ENCODE results near the gene UMODL1.
"Not testable (repeated sequence)": the region's sequence is repeated elsewhere in the genome, so short reads cannot be mapped to it uniquely, and the experiment has no call there.

The UMODL1 gene

GRCh38 chr21:42060166-42060565 is 11.0 kb upstream of the UMODL1 start:
- DNase-seq: no peak

GRCh38 chr21:42061195-42061985 is 9.7 kb upstream of the UMODL1 start:
- DNase-seq: no peak

- no peak for DNase-seq
Observed at GRCh38 chr21:42061986-42062235, 9.2 kb upstream of the UMODL1 start.

- DNase-seq: peak; percentile 24 to 85 (median 56)
Observed at GRCh38 chr21:42062236-42063022, 8.7 kb upstream of the UMODL1 start.

DNA sequence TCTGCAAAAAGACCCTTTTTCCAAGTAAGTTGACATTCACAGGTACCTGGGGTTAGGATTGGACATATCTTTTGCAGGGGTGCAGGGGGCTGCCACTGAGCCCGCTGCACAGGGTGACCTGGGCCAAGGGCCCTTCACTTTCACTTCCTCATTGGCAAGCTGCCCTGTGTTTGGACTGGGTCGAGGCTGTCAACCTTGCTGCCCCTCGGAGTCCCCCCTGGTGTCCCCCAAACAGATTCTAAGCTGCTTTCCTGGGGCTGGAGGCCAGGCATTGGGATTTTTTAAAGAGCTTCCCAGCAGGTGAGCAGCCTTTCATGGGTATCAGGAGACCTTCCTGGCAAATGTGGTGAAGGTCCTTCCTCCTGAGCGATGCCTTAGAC is 7.9 kb upstream of the UMODL1 start:
- no peak for DNase-seq

- DNase-seq: peak in 2 of 4 experiments; percentile 32 to 51
Observed at GRCh38 chr21:42063571-42064521, 7.3 kb upstream of the UMODL1 start.

GRCh38 chr21:42066521-42066920 is 4.6 kb upstream of the UMODL1 start:
- no peak for DNase-seq

GRCh38 chr21:42067531-42068255 is 3.4 kb upstream of the UMODL1 start:
- DNase-seq: no peak

DNA sequence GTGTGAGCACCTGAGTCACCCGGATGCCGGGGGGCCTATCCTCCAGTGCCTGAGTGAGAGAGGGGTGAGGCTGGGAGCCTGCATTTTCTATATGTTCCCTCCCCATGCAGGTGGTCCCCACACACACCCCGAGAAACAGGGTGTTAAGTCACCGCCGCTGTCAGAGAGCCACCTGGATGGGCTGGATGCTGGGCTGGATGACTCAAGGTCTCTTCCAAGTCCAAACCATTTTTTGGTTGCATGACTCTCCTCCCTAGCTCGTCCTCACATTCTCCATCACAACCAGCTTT is 2.9 kb upstream of the UMODL1 start:
- DNase-seq: no peak

- no peak for DNase-seq
Observed at GRCh38 chr21:42068592-42068991, 2.5 kb upstream of the UMODL1 start.

GRCh38 chr21:42069327-42069726 is 1.8 kb upstream of the UMODL1 start:
- no peak for DNase-seq

DNA sequence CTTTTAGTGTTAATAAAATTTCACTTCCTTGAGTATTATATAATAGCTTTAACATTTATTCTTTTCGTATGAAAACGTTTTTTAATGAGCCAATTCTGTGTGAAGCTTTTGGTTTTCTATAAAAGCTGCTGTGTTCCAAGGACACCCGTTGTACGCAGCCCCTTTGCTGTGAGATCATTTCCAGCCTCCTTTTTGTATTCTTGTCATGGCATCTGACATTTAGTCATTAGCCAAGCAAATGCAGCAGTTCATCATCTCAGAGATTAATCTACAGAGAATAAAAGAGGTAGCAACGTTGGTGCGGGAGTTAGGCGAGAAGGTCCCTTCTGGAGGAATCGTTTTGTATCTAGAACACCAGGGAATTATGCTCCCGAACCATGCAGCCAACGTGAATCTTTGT is 1.3 kb upstream of the UMODL1 start:
- no peak for DNase-seq

DNA sequence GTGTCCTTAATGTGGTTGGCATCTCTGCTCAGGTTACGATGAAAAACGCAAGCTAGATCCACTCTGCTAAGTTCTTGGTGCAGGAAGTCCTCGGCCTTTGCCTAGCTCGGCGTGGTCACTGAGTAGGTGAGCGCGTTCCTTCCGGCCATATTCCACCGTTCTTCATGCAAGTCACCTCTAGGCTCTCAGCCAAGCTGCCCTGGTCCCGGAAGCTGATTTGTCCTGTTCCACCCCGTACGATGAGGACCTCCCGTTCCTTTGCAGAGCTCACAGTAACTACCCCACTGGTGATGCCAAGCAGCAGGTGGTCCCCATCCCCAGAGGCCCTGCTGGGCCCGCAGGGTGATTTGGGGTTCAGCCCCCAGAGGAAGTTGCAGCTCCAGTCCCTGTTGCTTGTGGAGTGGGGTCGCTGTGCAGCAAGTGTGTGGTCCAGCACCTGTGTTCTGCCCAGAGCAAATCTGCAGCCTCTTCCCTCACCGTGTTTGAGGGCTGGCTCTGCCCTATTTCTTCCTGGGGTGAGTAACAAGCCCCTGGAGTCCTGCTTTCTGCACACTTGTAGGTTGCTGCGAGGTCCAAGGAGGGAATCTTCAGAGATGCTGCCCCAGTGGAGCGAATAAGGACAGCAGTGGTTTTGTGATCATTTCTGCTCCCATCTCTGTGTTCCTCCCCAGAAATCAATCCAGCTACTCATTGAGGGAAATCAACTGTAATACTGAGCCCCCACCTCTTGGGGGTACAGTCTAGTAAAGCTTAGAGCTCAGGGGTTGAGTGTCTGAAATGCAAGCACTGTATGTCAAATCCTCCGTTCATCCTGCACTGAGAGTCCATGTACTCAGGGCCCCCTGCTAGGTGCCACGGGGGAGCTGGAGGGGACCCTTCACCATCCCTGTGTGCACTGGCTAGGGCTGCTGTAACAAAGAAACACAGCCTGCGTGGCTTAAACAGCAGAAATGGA is 2.3 kb downstream of the UMODL1 start:
- no peak for DNase-seq

DNA sequence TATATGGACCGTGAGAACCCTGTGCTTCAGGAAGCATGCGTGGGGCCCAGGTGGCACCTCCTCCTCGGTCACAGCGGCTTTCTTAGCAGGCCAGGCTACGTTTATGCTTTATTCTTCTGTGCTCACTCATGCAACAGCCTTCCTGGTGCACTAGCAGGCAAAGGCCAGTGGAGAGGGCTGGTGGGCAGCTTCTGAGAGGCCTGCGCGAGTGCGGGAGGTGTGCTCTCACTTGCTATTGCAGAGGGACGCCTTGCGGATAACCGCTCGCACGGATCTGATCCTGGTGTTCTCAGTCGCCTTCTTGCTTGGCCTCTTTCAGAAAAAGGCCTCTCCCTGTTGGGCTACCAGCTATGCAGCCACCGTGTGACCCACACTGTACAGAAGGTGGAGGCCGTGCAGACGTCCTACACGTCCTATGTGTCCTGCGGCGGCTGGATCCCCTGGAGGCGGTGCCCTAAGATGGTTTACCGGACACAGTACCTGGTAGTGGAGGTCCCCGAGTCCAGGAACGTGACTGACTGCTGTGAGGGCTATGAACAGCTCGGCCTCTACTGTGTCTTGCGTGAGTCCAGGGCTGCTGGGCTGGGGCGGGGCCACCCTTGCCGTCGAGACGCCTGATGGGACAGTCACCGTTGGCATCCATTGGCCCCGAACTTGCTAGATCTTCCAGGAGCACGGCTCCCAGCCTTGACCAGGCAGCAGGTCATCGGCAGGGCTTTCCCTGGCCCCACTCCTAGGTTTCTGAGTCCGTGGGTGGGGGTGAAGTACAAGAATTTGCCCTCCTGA is 4.8 kb downstream of the UMODL1 start:
- no peak for DNase-seq

- DNase-seq: not testable (repeated sequence)
Observed at GRCh38 chr21:42077685-42078238, 6.6 kb downstream of the UMODL1 start.

GRCh38 chr21:42078247-42079007 is 7.3 kb downstream of the UMODL1 start:
- not testable (repeated sequence) for DNase-seq

DNA sequence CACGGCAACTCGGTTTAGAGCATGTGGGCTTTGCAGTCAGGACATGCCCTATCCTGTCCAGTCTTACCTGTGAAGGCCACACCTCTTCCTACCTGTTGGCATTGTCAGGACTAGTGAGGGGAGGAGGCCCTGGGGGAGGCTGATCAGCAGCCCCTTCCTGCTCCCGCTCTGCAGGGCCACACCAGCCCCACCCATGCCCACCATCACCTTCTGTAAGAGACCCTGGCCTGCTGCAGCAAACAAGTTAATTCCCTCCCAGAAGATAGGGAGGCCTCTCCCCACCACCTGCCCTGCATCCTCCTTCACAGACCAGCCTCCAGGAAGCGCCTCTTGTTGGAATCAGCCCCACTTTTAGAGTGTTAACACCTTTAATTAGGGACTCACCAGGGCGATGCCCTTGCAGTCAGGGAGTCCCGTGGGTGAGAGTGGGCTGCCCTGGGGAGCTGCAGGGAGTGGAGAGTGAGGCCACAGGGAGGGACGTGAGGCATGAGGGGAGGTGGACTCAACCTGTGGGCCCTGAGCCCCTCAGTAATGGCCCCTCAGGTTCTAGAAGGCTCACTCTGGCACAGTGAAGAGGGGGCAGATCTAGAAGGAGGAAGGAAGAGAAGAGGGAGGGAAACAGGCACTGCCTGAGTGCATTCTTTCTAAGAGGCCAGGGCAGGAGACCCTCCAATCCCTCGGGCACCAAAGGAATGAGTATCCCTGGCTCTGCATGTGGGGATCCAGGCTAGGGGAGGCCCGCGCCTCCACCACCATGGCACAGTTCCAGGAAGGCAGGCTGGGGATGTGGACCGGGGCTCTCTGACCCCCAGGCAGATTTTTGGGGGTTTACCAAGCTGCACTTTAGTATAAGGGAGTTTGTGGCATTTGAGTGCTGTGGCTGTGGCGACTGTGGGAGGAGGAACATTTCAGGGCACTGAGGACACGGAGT is 8.2 kb downstream of the UMODL1 start:
- DNase-seq: no peak

- DNase-seq: no peak
Observed at GRCh38 chr21:42079939-42080787, 9.0 kb downstream of the UMODL1 start.

Data from activated naive CD4-positive, alpha-beta T cell (primary cell).